Esophagus squamous epithelium (tissue), 5 donors: ENCODE measurements around the gene MMP14. TPM values are rescaled to one million over a fixed set of nuclear protein-coding genes. Genes with fewer than 3 reads are reported as not detected.

ENCODE experiments used
- DNase-seq: peaks from one replicate; lab custom pipeline; 2025; lab: John Stamatoyannopoulos, UW
- H3K27ac ChIP-seq, 4 donors: fragments of 200-600 bp; sonication (generic); one replicate each; pipeline ENCODE4 v1.5.1; 2016 to 2019; ENCODE audit warnings: mild to moderate bottlenecking in 1 of 4
- H3K27me3 ChIP-seq, 4 donors: fragments of 200-600 bp; sonication (generic); 1 replicate in 3 of 4; 2 replicates in 1 of 4; pipeline versions ENCODE4 v1.5.1 to v1.6.0; 2017 to 2021; ENCODE audit warnings: antibody characterized with exemption in 1 of 4
- H3K36me3 ChIP-seq, 3 donors: fragments of 200-600 bp; sonication (generic); one replicate each; pipeline ENCODE4 v1.5.1; 2016 to 2019
- H3K4me1 ChIP-seq, 3 donors: fragments of 200-600 bp; sonication (generic); one replicate each; pipeline ENCODE4 v1.5.1; 2017 to 2019
- H3K4me3 ChIP-seq, 4 donors: fragments of 200-600 bp; sonication (generic); 1 replicate in 3 of 4; 2 replicates in 1 of 4; pipeline ENCODE4 v1.5.1; 2016 to 2019; ENCODE audit warnings: mild to moderate bottlenecking in 2 of 4, moderate library complexity in 1 of 4
- H3K9me3 ChIP-seq, 3 donors: fragments of 200-600 bp; sonication (generic); one replicate each; pipeline ENCODE4 v1.5.1; 2016 to 2019
- CTCF ChIP-seq, 6 experiments: fragments of 450-650 bp in 4 of 6; fragments of 200-600 bp in 2 of 6; sonication (generic) in 2 of 6; IDR thresholded peaks; one replicate each; pipeline ENCODE4 v1.5.1; 2016 to 2019; ENCODE audit warnings: antibody characterized with exemption in 6 of 6, mild to moderate bottlenecking in 4 of 6, moderate library complexity in 4 of 6
- POLR2A ChIP-seq, 4 donors: fragments of 450-650 bp; IDR thresholded peaks; one replicate each; pipeline ENCODE4 v1.6.1; 2017; ENCODE audit warnings: antibody characterized with exemption in 4 of 4, mild to moderate bottlenecking in 4 of 4, moderate library complexity in 3 of 4
- WGBS, 2 donors: methylation state at CpG; one replicate each; pipeline ENCODE4 v1.1.5; 2018; 5-methylcytosine and 5-hydroxymethylcytosine counted together
- intact Hi-C: fragments of 100-400 bp; cut with DNase I; formaldehyde crosslinking; loops from one replicate; pipeline ENCODE4 v1.15.0; 2022
- total RNA-seq, 4 donors: library from RNA; depleted of rRNA; stranded (reverse); fragments of >200 nt; gene quantifications; one replicate each; pipeline ENCODE4 v1.1.0, GENCODE V29; 2016
- donor health status: DM: yes; HTN: yes; CAD: no.

MMP14 gene
- total RNA-seq, 4 donors from 2014 or later = 67.9 to 127 (median 102) TPM

- intact Hi-C loops = loop anchor here (10.0 kb wide), 1 partner anchor 267 kb away; no protein-coding TSS in a partner anchor
- Histone ChIP-seq H3K27ac (peak overlapping the region in 3 of 4 donors; percentile 61 to 99 (median 99)), H3K9me3 (no peaks in the 10 kb centered on the region), H3K27me3 (no peaks in the 10 kb centered on the region), H3K4me3 (no peak overlapping the region), H3K36me3 (peaks cover 37 to 62% (median 50%) of the 10 kb centered on the region in 3 donors), H3K4me1 (peaks cover 31 to 81% (median 34%) of the 10 kb centered on the region in 3 donors)
- WGBS, 2 donors = 84 to 93% methylated on average over 8 to 9 of the region's 9 CpGs
- DNase-seq = no peak
- TF ChIP-seq CTCF (IDR thresholded peaks at IDR 0.05) (no peak), POLR2A (IDR thresholded peaks at IDR 0.05) (no peak)
These were observed 4.9 kb downstream of the MMP14 start for GRCh38 chr14:22841311-22841710.

GRCh38 chr14:22841769-22842168, 5.4 kb downstream of the MMP14 start:
- peaks cover 38 to 67% (median 54%) of the 10 kb centered on the region in 3 donors for H3K36me3 ChIP-seq
- no peak overlapping the region for H3K4me3 ChIP-seq
- peak overlapping the region in 3 of 4 donors; percentile 46 to 99 (median 61) for H3K27ac ChIP-seq
- no peak for DNase-seq
- H3K27me3 ChIP-seq = no peaks in the 10 kb centered on the region
- WGBS, 2 donors = 92 to 94% methylated on average over 7 to 8 of the region's 8 CpGs
- peaks cover 35 to 85% (median 38%) of the 10 kb centered on the region in 3 donors for H3K4me1 ChIP-seq
- TF ChIP-seq POLR2A (IDR thresholded peaks at IDR 0.05) (no peak), CTCF (IDR thresholded peaks at IDR 0.05) (no peak)
- intact Hi-C loops = loop anchor here (10.0 kb wide), 1 partner anchor 267 kb away; no protein-coding TSS in a partner anchor
- no peaks in the 10 kb centered on the region for H3K9me3 ChIP-seq

- DNase-seq = no peak
- H3K27ac ChIP-seq = peak overlapping the region in 3 of 4 donors; percentile 46 to 99 (median 61)
- H3K4me3 ChIP-seq = no peak overlapping the region
- H3K4me1 ChIP-seq = peaks cover 42 to 92% (median 45%) of the 10 kb centered on the region in 3 donors
- TF ChIP-seq POLR2A (IDR thresholded peaks at IDR 0.05) = no peak
- no peak for TF ChIP-seq CTCF (IDR thresholded peaks at IDR 0.05)
- H3K9me3 ChIP-seq = no peaks in the 10 kb centered on the region
- H3K27me3 ChIP-seq = no peaks in the 10 kb centered on the region
- peaks cover 38 to 73% (median 59%) of the 10 kb centered on the region in 3 donors for H3K36me3 ChIP-seq
- intact Hi-C loops = loop anchor here (10.0 kb wide), 1 partner anchor 268 kb away; no protein-coding TSS in a partner anchor
- 85 to 87% methylated on average over 10 to 14 of the region's 28 CpGs for WGBS, 2 donors
These were observed 6.1 kb downstream of the MMP14 start for GRCh38 chr14:22842211-22843122.

- Histone ChIP-seq H3K9me3 (no peaks in the 10 kb centered on the region), H3K4me1 (peaks cover 51 to 96% (median 51%) of the 10 kb centered on the region in 3 donors), H3K27me3 (no peaks in the 10 kb centered on the region), H3K27ac (peak overlapping the region in 3 of 4 donors; percentile 40 to 99 (median 88)), H3K4me3 (no peak overlapping the region), H3K36me3 (peaks cover 38 to 73% (median 59%) of the 10 kb centered on the region in 3 donors)
- no peak for DNase-seq
- intact Hi-C loops = loop anchor here (10.0 kb wide), 1 partner anchor 269 kb away; no protein-coding TSS in a partner anchor
- WGBS, 2 donors = 77 to 83% methylated on average over 19 to 20 of the region's 21 CpGs
- TF ChIP-seq POLR2A (IDR thresholded peaks at IDR 0.05) = no peak
- no peak for TF ChIP-seq CTCF (IDR thresholded peaks at IDR 0.05)
These were observed 6.9 kb downstream of the MMP14 start for GRCh38 chr14:22843123-22843925.
